Brain pericyte (primary cell): ENCODE results near the gene DGCR8.

Experiments used
- DNase-seq: peaks from one replicate; pipeline ENCODE4 v3.0.0-alpha.2; 2012; ENCODE audit warnings: low read depth, low spot score

The DGCR8 gene

GRCh38 chr22:20124083-20124787 lies 44.2 kb downstream of the DGCR8 start:
- no peak for DNase-seq

GRCh38 chr22:20125201-20126174 lies 45.4 kb downstream of the DGCR8 start:
- no peak for DNase-seq

GRCh38 chr22:20126284-20127029 lies 46.4 kb downstream of the DGCR8 start:
- no peak for DNase-seq

GRCh38 chr22:20127318-20127868 lies 47.4 kb downstream of the DGCR8 start:
- no peak for DNase-seq

- DNase-seq, result no peak
Observed at GRCh38 chr22:20127869-20128618, 48.0 kb downstream of the DGCR8 start.

GRCh38 chr22:20128619-20128901 lies 48.5 kb downstream of the DGCR8 start:
- no peak for DNase-seq

GRCh38 chr22:20128902-20129746 lies 49.1 kb downstream of the DGCR8 start:
- DNase-seq, result no peak

- no peak for DNase-seq
Observed at GRCh38 chr22:20129747-20130014, 49.6 kb downstream of the DGCR8 start.

- DNase-seq, result no peak
Observed at GRCh38 chr22:20130319-20130718, 50.3 kb downstream of the DGCR8 start.

GRCh38 chr22:20130731-20131596 lies 50.9 kb downstream of the DGCR8 start:
- DNase-seq, result no peak

GRCh38 chr22:20131597-20131858 lies 51.5 kb downstream of the DGCR8 start, which contains the start of gene ZDHHC8:
Gene ZDHHC8, plus strand, starts transcription at chr22:20131804. Its CDS starts 144 bp downstream, at chr22:20131948.
- no peak for DNase-seq

- no peak for DNase-seq
Observed at GRCh38 chr22:20131859-20132685, 52.0 kb downstream of the DGCR8 start.

GRCh38 chr22:20132686-20133246 lies 52.7 kb downstream of the DGCR8 start:
- no peak for DNase-seq

- no peak for DNase-seq
Observed at GRCh38 chr22:20133930-20134549, 54.0 kb downstream of the DGCR8 start.

- no peak for DNase-seq
Observed at GRCh38 chr22:20135265-20135664, 55.2 kb downstream of the DGCR8 start.

- no peak for DNase-seq
Observed at GRCh38 chr22:20135806-20136602, 56.0 kb downstream of the DGCR8 start.

GRCh38 chr22:20136603-20136873 lies 56.5 kb downstream of the DGCR8 start:
- no peak for DNase-seq

GRCh38 chr22:20137113-20137512 lies 57.1 kb downstream of the DGCR8 start:
- no peak for DNase-seq
